CD4-positive, alpha-beta T cell treated with Interleukin-6 at 100 ng/mL for 8 hours (primary cell): Measurements from ENCODE around the gene PLCH2.

ENCODE experiments used
- DNase-seq: peaks from one replicate; pipeline ENCODE4 v3.0.0-alpha.2; 2020; ENCODE audit warnings: mixed read lengths, low spot score

The PLCH2 gene

GRCh38 chr1:2499260-2499659 lies 23.2 kb downstream of the PLCH2 start:
- no peak for DNase-seq

- no peak for DNase-seq
Measured at GRCh38 chr1:2499986-2500596, 24.0 kb downstream of the PLCH2 start.

GRCh38 chr1:2501041-2501819 lies 25.1 kb downstream of the PLCH2 start:
- no peak for DNase-seq

- DNase-seq = no peak
Measured at GRCh38 chr1:2501820-2502119, 25.7 kb downstream of the PLCH2 start.

GRCh38 chr1:2502210-2502609 lies 26.1 kb downstream of the PLCH2 start:
- no peak for DNase-seq

- DNase-seq = no peak
Measured at GRCh38 chr1:2502661-2503553, 26.8 kb downstream of the PLCH2 start.

- DNase-seq = no peak
Measured at GRCh38 chr1:2503554-2504224, 27.6 kb downstream of the PLCH2 start.

GRCh38 chr1:2504225-2504948 lies 28.3 kb downstream of the PLCH2 start:
- DNase-seq = no peak

- DNase-seq = no peak
Measured at GRCh38 chr1:2504949-2505272, 28.8 kb downstream of the PLCH2 start.

- no peak for DNase-seq
Measured at GRCh38 chr1:2505461-2505994, 29.4 kb downstream of the PLCH2 start.

- DNase-seq = no peak
Measured at GRCh38 chr1:2506007-2506860, 30.1 kb downstream of the PLCH2 start.

GRCh38 chr1:2506901-2507565 lies 30.9 kb downstream of the PLCH2 start:
- DNase-seq = no peak

GRCh38 chr1:2507744-2508155 lies 31.7 kb downstream of the PLCH2 start:
- no peak for DNase-seq

- DNase-seq = no peak
Measured at GRCh38 chr1:2508180-2508579, 32.1 kb downstream of the PLCH2 start.

- no peak for DNase-seq
Measured at GRCh38 chr1:2508751-2509150, 32.7 kb downstream of the PLCH2 start.

- no peak for DNase-seq
Measured at GRCh38 chr1:2509589-2509988, 33.5 kb downstream of the PLCH2 start.

GRCh38 chr1:2510366-2511155 lies 34.5 kb downstream of the PLCH2 start:
- DNase-seq = no peak

GRCh38 chr1:2512862-2513421 lies 36.9 kb downstream of the PLCH2 start:
- DNase-seq = no peak
